Right atrium auricular region (tissue), 2 donors: Measurements from ENCODE around the gene RAPGEF6. TPM values are rescaled to one million over a fixed set of nuclear protein-coding genes. Genes with fewer than 3 reads are reported as not detected.

Source experiments
- DNase-seq: peaks from one replicate; pipeline ENCODE4 v3.0.0-alpha.2; 2019; ENCODE audit warnings: low spot score
- H3K27ac ChIP-seq, 2 donors: fragments of 200-600 bp; sonication (generic); 1 replicate in 1 of 2; 2 replicates in 1 of 2; pipeline ENCODE4 v1.5.1; 2016 to 2019
- H3K27me3 ChIP-seq, 2 donors: fragments of 200-600 bp; sonication (generic); one replicate each; pipeline versions ENCODE4 v1.5.1 to v1.6.0; 2017 to 2019
- H3K36me3 ChIP-seq: fragments of 200-600 bp; sonication (generic); one replicate; pipeline ENCODE4 v1.5.1; 2016
- H3K4me1 ChIP-seq, 2 donors: fragments of 200-600 bp; sonication (generic); one replicate each; pipeline versions ENCODE4 v1.5.1 to v1.6.0; 2017 to 2019
- H3K4me3 ChIP-seq, 2 donors: fragments of 200-600 bp; sonication (generic); 1 replicate in 1 of 2; 2 replicates in 1 of 2; pipeline ENCODE4 v1.5.1; 2017 to 2019; ENCODE audit warnings: mild to moderate bottlenecking in 1 of 2, moderate library complexity in 1 of 2
- H3K9me3 ChIP-seq, 2 donors: fragments of 200-600 bp; sonication (generic); one replicate each; pipeline ENCODE4 v1.5.1; 2019
- CTCF ChIP-seq, 2 donors: fragments of 200-600 bp; sonication (generic); IDR thresholded peaks; one replicate each; pipeline ENCODE4 v1.5.1; 2019; ENCODE audit warnings: antibody characterized with exemption in 2 of 2
- total RNA-seq, 2 donors: library from RNA; depleted of rRNA; stranded (reverse); fragments of >200 nt; gene quantifications; one replicate each; pipeline ENCODE4 v1.1.0, GENCODE V29; 2016

RAPGEF6 gene
- total RNA-seq, 2 donors from 2014 or later, result 10.0 to 14.0 TPM

GRCh38 chr5:131548176-131548575 is 86.9 kb downstream of the RAPGEF6 start:
- Histone ChIP-seq H3K27ac (no peak overlapping the region), H3K36me3 (no peaks in the 10 kb centered on the region), H3K27me3 (no peaks in the 10 kb centered on the region), H3K9me3 (no peaks in the 10 kb centered on the region), H3K4me1 (no peaks in the 10 kb centered on the region), H3K4me3 (no peak overlapping the region)
- DNase-seq, result no peak
- no peak for TF ChIP-seq CTCF (IDR thresholded peaks at IDR 0.05)

GRCh38 chr5:131545845-131546244 is 89.2 kb downstream of the RAPGEF6 start:
- no peak overlapping the region for H3K27ac ChIP-seq

GRCh38 chr5:131542723-131543122 is 92.3 kb downstream of the RAPGEF6 start:
- Histone ChIP-seq H3K36me3 (no peaks in the 10 kb centered on the region), H3K9me3 (no peaks in the 10 kb centered on the region), H3K27me3 (no peaks in the 10 kb centered on the region), H3K27ac (no peak overlapping the region), H3K4me1 (no peaks in the 10 kb centered on the region), H3K4me3 (no peak overlapping the region)
- TF ChIP-seq CTCF (IDR thresholded peaks at IDR 0.05), result no peak
- DNase-seq, result no peak

More at GRCh38 chr5:131545845-131546244, 89.2 kb downstream of the RAPGEF6 start:
- no peak for TF ChIP-seq CTCF (IDR thresholded peaks at IDR 0.05)
- DNase-seq, result no peak
- Histone ChIP-seq H3K36me3 (no peaks in the 10 kb centered on the region), H3K4me3 (no peak overlapping the region), H3K27me3 (no peaks in the 10 kb centered on the region), H3K4me1 (no peaks in the 10 kb centered on the region), H3K9me3 (no peaks in the 10 kb centered on the region)

- Histone ChIP-seq H3K36me3 (no peaks in the 10 kb centered on the region), H3K4me3 (no peak overlapping the region), H3K4me1 (no peaks in the 10 kb centered on the region), H3K27ac (no peak overlapping the region), H3K27me3 (no peaks in the 10 kb centered on the region), H3K9me3 (no peaks in the 10 kb centered on the region)
- no peak for TF ChIP-seq CTCF (IDR thresholded peaks at IDR 0.05)
- no peak for DNase-seq
These were observed 93.3 kb downstream of the RAPGEF6 start for GRCh38 chr5:131541762-131542161.

- no peak for TF ChIP-seq CTCF (IDR thresholded peaks at IDR 0.05)
These were observed 94.0 kb downstream of the RAPGEF6 start for GRCh38 chr5:131541071-131541470.

GRCh38 chr5:131539251-131539650 is 95.8 kb downstream of the RAPGEF6 start:
- no peak for TF ChIP-seq CTCF (IDR thresholded peaks at IDR 0.05)
- no peak for DNase-seq
- Histone ChIP-seq H3K9me3 (no peaks in the 10 kb centered on the region), H3K27ac (no peak overlapping the region), H3K4me3 (no peak overlapping the region), H3K27me3 (no peaks in the 10 kb centered on the region), H3K36me3 (no peaks in the 10 kb centered on the region), H3K4me1 (no peaks in the 10 kb centered on the region)

More at GRCh38 chr5:131541071-131541470, 94.0 kb downstream of the RAPGEF6 start:
- Histone ChIP-seq H3K27ac (no peak overlapping the region), H3K9me3 (no peaks in the 10 kb centered on the region), H3K27me3 (no peaks in the 10 kb centered on the region), H3K4me3 (no peak overlapping the region), H3K36me3 (no peaks in the 10 kb centered on the region), H3K4me1 (no peaks in the 10 kb centered on the region)
- no peak for DNase-seq
